Adrenal gland (tissue), 12 donors: ENCODE data around the gene EDN2. TPM values are rescaled to one million over a fixed set of nuclear protein-coding genes. Genes with fewer than 3 reads are reported as not detected.

ENCODE experiments used
- DNase-seq, 7 donors: peaks; one replicate each; pipeline ENCODE4 v3.0.0-alpha.2; 2019 to 2020
- H3K27ac ChIP-seq, 5 donors: fragments of 200-600 bp; sonication (generic) in 4 of 5; 1 replicate in 3 of 5; 2 replicates in 2 of 5; pipeline versions ENCODE4 v1.5.1 to v1.8.0; 2016 to 2020; ENCODE audit warnings: mild to moderate bottlenecking in 1 of 5
- H3K27me3 ChIP-seq: fragments of 200-600 bp; 2 replicates; pipeline ENCODE4 v1.8.0; 2021
- H3K36me3 ChIP-seq, 2 donors: fragments of 200-600 bp; replicated peaks in 1 of 2; 1 replicate in 1 of 2; 2 replicates in 1 of 2; pipeline versions ENCODE4 v1.5.1 to v1.8.0; 2018 to 2022
- H3K4me1 ChIP-seq, 2 donors: fragments of 200-600 bp; replicated peaks in 1 of 2; 1 replicate in 1 of 2; 2 replicates in 1 of 2; pipeline versions ENCODE4 v1.5.1 to v1.8.0; 2018 to 2021
- H3K4me3 ChIP-seq, 4 donors: fragments of 200-600 bp; sonication (generic) in 3 of 4; one replicate each; pipeline ENCODE4 v1.5.1; 2016 to 2018
- H3K9me3 ChIP-seq, 3 donors: fragments of 200-600 bp; sonication (generic) in 1 of 3; replicated peaks in 1 of 3; 1 replicate in 2 of 3; 2 replicates in 1 of 3; pipeline versions ENCODE4 v1.5.1 to v1.8.0; 2016 to 2021
- POLR2A ChIP-seq, 2 donors: fragments of 450-650 bp; IDR thresholded peaks; one replicate each; pipeline ENCODE4 v1.6.1; 2017; ENCODE audit warnings: antibody characterized with exemption in 2 of 2, mild to moderate bottlenecking in 2 of 2, moderate library complexity in 1 of 2
- WGBS, 4 donors: extraction: QIAGEN DNeasy Blood & Tissue Kit in 2 of 4; methylation state at CpG; one replicate each; pipeline versions ENCODE4 v1.1.5 to v1.1.7; 2013 to 2017; 5-methylcytosine and 5-hydroxymethylcytosine counted together
- intact Hi-C, 2 donors: fragments of 100-400 bp; cut with DNase I; formaldehyde crosslinking; loops; one replicate each; pipeline versions ENCODE4 v1.14.1 to v1.15.0; 2022 to 2023
- polyA plus RNA-seq, 3 donors: library from polyadenylated mRNA; stranded (reverse); fragments of 200-250 nt in 2 of 3; fragments of 350-450 nt in 1 of 3; fragmentation: Illumina TruSeq in 1 of 3; extraction: RNeasy Lipid Tissue Mini Kit (QIAGEN cat#74804) in 1 of 3; gene quantifications; one replicate each; pipeline ENCODE4 v1.2.3, GENCODE V29; 2013 to 2014
- total RNA-seq, 9 donors: library from RNA; depleted of rRNA in 4 of 9; stranded (reverse); fragments of >200 nt in 4 of 9; fragments of 120-200 nt in 1 of 9; fragmentation: NEBNext Ultra II Directional in 1 of 9; extraction: Animal tissue kit (Norgen Biotek cat#: 25700) in 1 of 9; gene quantifications; one replicate each; pipeline versions ENCODE4 v1.1.0 to v1.2.4, GENCODE V29; 2013 to 2023
- TF ChIP-seq, protein P1 (sequence below), 6 experiments: fragments of 450-650 bp in 4 of 6; fragments of 200-600 bp in 2 of 6; sonication (generic) in 1 of 6; IDR thresholded peaks; 1 replicate in 5 of 6; 2 replicates in 1 of 6; pipeline versions ENCODE4 v1.5.1 to v1.8.0; 2016 to 2021; ENCODE audit warnings: antibody characterized with exemption in 6 of 6, mild to moderate bottlenecking in 2 of 6, moderate library complexity in 1 of 6
- donor health status: healthy with polysubstance abuse.
- donor health status: Bipolar disorder and iron deficiency.
- donor health status: DM: yes; HTN: yes; CAD: no.
- donor health status: DM: no; HTN: no; CAD: no.
- donor health status: DM: no; HTN: no; CAD: no.
- donor health status: DM: yes; HTN: yes; CAD: no.

Gene EDN2
- total and polyA plus RNA-seq, 12 donors = 0.07 to 0.39 TPM; not detected in 10

DNA sequence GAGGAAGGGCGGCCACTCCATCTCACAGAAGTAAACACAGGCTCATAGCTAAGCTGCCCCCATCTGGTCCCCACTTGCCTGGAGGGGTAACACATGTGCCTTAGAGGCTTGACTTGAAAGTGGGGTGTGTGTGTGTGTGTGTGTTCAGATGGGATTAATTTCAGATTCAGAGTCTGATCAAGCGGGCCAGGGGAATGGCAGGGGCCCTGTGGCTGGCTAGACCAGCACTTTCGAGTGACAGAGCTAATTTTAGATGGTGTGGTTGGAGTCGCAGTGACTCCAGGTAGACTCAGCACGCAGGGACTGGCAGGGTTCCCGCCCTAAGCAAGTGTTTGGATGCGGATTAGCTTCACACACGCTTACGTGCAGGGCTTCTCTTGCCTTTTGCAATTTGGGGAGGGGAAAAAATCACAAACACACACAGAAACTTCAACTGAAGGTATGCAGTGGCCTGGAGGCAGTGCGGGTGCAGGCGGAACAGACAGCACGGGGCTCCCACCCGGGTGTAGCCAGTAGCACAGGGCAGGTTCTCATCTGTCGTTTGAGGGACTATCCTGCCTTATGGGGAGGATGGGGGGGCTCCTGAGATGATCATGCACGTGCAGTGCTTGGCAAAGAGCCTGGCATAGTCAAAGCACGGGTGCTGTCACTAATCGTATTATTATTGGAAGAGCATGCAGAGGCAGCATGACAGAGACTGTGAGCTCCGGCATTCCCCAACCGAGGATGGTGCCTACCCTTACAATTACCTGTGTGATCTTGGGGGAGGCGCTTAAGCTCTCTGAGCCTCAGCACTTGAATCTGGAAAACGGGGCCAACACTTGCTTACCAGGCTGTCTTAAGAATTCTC lies 1.3 kb downstream of the EDN2 start:
- Histone ChIP-seq H3K9me3 (no peaks in the 10 kb centered on the region), H3K27ac (no peak overlapping the region), H3K27me3 (no peaks in the 10 kb centered on the region), H3K4me1 (peaks cover 21 to 44% of the 10 kb centered on the region in 2 donors), H3K36me3 (no peaks in the 10 kb centered on the region), H3K4me3 (no peak overlapping the region)
- TF ChIP-seq, protein P1, sequence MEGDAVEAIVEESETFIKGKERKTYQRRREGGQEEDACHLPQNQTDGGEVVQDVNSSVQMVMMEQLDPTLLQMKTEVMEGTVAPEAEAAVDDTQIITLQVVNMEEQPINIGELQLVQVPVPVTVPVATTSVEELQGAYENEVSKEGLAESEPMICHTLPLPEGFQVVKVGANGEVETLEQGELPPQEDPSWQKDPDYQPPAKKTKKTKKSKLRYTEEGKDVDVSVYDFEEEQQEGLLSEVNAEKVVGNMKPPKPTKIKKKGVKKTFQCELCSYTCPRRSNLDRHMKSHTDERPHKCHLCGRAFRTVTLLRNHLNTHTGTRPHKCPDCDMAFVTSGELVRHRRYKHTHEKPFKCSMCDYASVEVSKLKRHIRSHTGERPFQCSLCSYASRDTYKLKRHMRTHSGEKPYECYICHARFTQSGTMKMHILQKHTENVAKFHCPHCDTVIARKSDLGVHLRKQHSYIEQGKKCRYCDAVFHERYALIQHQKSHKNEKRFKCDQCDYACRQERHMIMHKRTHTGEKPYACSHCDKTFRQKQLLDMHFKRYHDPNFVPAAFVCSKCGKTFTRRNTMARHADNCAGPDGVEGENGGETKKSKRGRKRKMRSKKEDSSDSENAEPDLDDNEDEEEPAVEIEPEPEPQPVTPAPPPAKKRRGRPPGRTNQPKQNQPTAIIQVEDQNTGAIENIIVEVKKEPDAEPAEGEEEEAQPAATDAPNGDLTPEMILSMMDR (IDR thresholded peaks at IDR 0.05) = no peak
- no peak for TF ChIP-seq POLR2A (IDR thresholded peaks at IDR 0.05)
- WGBS, 4 donors = 83 to 88% (median 84%) methylated on average over 20 to 21 of the region's 21 CpGs
- peak in 1 of 7 donors; percentile 16 for DNase-seq
- intact Hi-C loops = no loop called here

DNA sequence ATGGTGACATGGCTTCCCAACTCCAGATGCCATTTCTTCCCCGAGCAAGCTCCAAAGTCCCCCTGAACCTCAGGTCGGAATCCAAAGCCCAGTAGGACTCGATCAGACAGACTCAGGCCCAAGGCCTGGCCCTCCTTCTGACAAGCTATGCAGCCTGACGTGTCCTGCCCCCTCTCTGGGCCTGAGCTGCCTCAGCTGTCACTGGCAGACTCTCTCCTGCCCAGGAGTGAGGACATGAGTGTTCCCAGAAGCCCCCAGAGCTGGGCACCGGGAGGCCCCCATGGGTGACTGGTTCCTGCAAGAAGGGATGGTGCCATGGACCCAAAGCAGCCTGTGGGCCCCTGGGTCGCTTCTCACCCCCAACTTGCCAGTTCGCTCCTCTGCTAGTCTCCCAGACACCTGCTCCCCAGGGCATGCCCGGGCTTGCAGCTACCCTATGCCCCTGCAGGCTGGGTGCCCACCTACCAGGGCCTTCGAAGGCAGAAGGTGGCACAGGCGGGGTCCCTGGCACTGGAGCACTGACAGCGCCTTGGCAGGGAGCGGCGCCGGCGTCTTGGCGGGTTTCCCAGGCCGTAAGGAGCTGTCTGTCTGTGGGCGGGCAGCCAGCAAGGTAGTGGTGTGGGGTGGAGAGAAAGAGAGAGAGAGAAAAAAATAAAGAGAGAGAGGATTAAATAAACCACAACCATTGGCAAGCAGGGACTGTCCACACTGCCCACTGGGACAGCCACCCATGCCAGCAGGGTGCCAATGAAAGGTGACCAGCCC lies 2.3 kb downstream of the EDN2 start:
- WGBS, 4 donors = 50 to 62% (median 55%) methylated on average over 16 to 18 of the region's 18 CpGs

DNA sequence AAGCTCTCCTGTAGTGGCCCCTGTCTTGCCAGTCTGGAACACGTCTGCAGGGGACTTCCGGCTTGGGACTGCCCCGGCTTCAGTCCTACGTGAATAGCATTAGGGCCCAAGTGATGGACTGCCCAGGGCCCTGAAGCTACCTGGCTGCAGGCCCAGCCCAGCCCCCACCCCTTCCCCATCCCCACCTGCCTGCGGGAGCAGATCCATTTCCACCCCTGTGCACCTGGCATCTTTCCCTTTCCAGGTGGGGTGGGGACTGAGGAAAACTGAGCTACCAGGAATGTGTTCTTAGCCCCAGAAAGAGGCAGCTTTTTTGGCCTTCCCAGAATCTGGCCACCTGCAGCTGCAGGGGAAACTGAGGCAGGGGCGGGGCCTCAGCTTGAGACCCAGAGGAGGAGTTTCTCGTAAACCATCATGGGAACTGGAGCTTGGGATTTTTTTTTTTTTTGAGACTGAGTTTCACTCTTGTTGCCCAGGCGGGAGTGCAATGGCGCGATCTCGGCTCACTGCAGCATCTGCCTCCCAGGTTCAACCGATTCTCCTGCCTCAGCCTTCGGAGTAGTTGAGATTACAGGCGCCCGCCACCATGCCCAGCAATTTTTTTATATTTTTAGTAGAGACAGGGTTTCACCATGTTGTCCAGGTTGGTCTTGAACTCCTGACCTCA lies 3.2 kb downstream of the EDN2 start:
- Histone ChIP-seq H3K4me3 (no peak overlapping the region), H3K9me3 (no peaks in the 10 kb centered on the region), H3K27me3 (no peaks in the 10 kb centered on the region), H3K4me1 (peaks cover 34 to 46% of the 10 kb centered on the region in 2 donors), H3K36me3 (no peaks in the 10 kb centered on the region), H3K27ac (no peak overlapping the region)
- TF ChIP-seq, protein P1 (IDR thresholded peaks at IDR 0.05) = no peak
- TF ChIP-seq POLR2A (IDR thresholded peaks at IDR 0.05) = no peak
- DNase-seq = no peak
- WGBS, 4 donors = 87 to 93% (median 92%) methylated on average over 11 to 15 of the region's 15 CpGs
- intact Hi-C loops = no loop called here

More for the DNA sequence above, 2.3 kb downstream of the EDN2 start:
- Histone ChIP-seq H3K27me3 (no peaks in the 10 kb centered on the region), H3K36me3 (no peaks in the 10 kb centered on the region), H3K4me3 (no peak overlapping the region), H3K9me3 (no peaks in the 10 kb centered on the region), H3K4me1 (peaks cover 25 to 42% of the 10 kb centered on the region in 2 donors), H3K27ac (no peak overlapping the region)
- TF ChIP-seq, protein P1 (IDR thresholded peaks at IDR 0.05) = no peak
- no peak for TF ChIP-seq POLR2A (IDR thresholded peaks at IDR 0.05)
- DNase-seq = peak; percentile 59 to 78 (median 75)
- intact Hi-C loops = no loop called here
